Posterior vena cava (tissue), 2 donors: ENCODE measurements around the gene TSLP. TPM values are rescaled to one million over a fixed set of nuclear protein-coding genes. Genes with fewer than 3 reads are reported as not detected.

Experiments used
- total RNA-seq, 2 donors: library from RNA; stranded (reverse); fragmentation: NEBNext Ultra II Directional; extraction: Animal tissue kit (Norgen Biotek cat#: 25700); gene quantifications; one replicate each; pipeline ENCODE4 v1.2.1, GENCODE V29; 2021
- donor health status: DM: yes; HTN: yes; CAD: no.
- donor health status: DM: yes; HTN: yes; CAD: no.

TSLP gene
- total RNA-seq, 2 donors from 2014 or later = 1.7 to 2.2 TPM

Other genes starting within 250 kb of the TSLP start
- 10 to 100 TPM; 17.6 to 22.3 TPM for gene WDR36, start 20.6 kb downstream of the TSLP start, total RNA-seq
- gene CAMK4, start 152.7 kb downstream of the TSLP start, total RNA-seq = under 1 TPM; 0.38 to 0.69 TPM